NCI-H446 treated with DMSO at 0.1 percent for 48 hours (cell line): ENCODE data around the gene LIX1L.

ENCODE experiments used
- DNase-seq: peaks from one replicate; lab custom pipeline; 2025; lab: John Stamatoyannopoulos, UW

Gene LIX1L

DNA sequence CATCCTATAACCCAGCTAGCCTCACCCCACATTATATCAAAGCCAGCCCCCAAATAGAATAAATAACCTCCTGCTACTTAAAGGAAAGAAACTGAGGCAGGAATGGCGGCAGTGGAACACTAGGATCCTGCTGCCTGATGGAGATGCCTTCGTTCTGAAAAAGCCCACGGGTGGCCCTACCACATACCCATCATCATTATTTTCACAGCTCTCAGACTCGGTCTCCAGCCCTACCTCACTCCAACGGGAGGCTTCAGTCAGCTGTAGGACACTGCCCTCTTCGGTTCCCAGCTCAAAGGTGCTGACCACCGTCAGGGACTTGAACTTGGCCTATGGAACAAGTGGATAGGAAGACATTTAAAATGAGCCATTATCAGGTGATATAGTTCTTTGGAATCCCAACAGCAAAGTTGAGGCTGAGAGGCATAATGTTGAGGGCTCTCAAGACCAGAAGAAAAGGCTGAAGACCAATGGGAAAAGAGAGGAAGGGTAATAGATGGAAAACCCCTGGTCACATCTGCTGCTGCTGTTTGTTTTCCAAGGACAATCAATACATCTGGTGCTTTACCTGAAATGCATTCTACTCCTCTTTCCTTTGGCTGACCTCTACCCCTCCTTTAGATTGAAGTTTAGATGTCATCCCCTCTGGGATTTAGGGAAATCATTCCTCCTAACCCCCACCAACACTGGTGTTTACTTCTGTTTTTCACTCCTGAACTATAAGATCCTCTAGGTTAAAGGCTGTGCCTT lies 64.3 kb downstream of the LIX1L start:
- no peak for DNase-seq

- peak; percentile 68 for DNase-seq
Observed at GRCh38 chr1:145892486-145893087, 65.2 kb downstream of the LIX1L start.

GRCh38 chr1:145891587-145892485 lies 66.0 kb downstream of the LIX1L start:
- peak; percentile 94 for DNase-seq

DNA sequence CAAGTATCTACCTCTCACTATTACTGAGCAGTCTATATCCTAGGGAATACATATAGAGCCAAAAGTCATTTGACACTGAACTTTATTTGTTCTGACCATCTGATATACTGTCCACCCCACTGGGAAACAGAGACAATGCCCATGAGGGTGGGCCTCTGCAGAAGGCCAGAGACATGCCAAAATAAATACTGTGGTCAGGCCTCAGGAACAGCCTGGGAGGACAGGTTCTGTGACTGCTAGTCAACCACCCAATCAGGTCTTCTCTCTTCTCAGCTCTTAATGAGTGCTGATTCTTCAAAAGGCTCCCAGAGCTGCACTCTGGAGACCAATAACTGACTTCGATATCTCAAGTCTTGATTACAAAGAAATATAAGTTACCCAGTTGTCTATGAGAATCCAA lies 66.7 kb downstream of the LIX1L start:
- no peak for DNase-seq

DNA sequence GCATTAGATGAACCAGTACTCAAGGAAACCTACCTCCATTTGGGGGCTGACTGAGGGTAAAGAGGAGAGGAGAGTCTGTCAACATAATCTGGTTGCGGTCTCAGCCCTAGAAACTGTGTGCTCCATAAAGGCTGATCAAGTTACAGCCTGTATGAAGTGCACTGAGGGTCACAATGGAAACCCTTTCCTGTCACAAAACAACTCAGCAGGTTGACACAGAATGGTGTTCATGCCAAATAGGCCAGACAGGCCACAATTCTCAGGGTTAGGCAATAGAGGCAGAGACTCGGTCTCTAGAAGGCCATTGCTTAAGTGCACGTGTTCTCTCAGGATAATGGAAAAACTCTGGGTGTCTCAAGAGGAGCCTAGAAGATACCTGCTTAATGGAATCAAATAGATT lies 68.1 kb downstream of the LIX1L start:
- no peak for DNase-seq

- DNase-seq = no peak
Observed at GRCh38 chr1:145887631-145888030, 70.2 kb downstream of the LIX1L start.

DNA sequence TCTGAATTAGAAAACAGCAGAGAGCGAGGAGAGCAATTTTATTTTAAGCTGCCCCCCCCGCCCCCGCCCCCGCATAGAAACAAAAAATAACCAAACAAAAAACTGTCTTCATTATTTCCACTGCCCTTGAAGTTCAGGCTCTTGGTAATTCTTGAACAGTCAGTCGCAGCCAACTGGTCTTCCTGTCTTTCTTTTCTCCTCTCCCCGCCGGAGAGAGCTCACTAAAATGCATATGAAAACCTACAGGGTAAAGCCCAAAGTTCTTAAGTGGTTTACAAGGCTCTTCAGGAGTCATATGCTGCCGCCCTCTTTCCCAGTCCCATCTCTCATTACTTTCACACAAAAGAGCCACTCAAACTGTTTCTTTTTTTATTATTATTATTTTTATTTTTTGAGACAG lies 71.0 kb downstream of the LIX1L start:
- no peak for DNase-seq

DNA sequence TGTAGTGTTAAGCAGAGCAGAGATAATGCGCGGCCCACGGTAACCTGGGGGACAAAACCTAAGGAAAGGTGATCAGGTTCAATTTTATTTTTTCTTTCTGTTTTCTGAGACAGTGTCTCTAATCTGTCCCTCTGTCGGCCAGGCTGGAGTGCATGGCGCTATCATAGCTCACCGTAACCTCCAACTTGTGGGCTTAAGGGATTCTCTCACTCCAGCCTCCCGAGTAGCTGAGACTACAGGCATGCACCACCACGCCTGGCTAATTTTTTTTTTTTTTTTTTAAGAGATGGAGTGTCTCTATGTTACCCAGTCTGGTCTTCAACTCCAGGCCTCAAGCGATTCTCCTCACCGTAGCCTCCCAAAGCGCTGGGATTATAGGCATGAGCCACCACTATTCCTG lies 71.4 kb downstream of the LIX1L start:
- no peak for DNase-seq

- peak; percentile 26 for DNase-seq
Observed at GRCh38 chr1:145885738-145886287, 72.0 kb downstream of the LIX1L start, which contains the start of gene ANKRD35. ANKRD35 (minus strand) TSS chr1:145885866; CDS start chr1:145885758, 108 bp downstream.

DNA sequence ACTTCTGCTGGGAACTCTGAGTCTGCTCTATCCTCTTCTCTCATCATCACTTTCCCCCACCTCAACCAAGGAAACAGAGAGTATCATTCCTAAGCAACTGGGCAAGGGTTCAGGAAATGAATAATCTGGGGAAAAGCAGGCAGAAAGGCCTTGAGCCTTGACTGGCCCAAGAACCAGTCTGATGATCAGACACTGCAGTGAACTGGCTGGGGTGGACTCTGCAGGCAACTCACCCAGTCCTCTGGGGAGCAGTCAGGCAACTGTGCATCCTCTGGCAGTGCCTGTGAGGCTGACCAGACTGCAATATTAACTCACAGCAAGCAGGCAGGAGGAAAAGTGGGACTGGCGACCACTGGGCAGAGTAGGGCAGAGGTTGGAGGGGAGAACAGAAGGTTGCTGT lies 73.1 kb downstream of the LIX1L start:
- DNase-seq = no peak
